SU-DHL-6 (cell line): Measurements from ENCODE around the gene KLRD1.

Experiments used
- EZH2phosphoT487 ChIP-seq: fragments of 200-600 bp; sonication (generic), shearing (Covaris generic); conservative IDR thresholded peaks from 2 replicates; pipeline ENCODE4 v1.6.1; 2018; ENCODE audit warnings: mild to moderate bottlenecking, antibody characterized with exemption, low read length, moderate library complexity, mixed read lengths
- TF ChIP-seq, protein P1 (sequence below): fragments of 200-600 bp; sonication (generic); IDR thresholded peaks from one replicate; pipeline ENCODE4 v1.5.1; 2017; ENCODE audit warnings: antibody characterized with exemption, mild to moderate bottlenecking, low read length, moderate library complexity; ENCODE audit not compliant: insufficient read depth, poor library complexity, severe bottlenecking

DNA sequence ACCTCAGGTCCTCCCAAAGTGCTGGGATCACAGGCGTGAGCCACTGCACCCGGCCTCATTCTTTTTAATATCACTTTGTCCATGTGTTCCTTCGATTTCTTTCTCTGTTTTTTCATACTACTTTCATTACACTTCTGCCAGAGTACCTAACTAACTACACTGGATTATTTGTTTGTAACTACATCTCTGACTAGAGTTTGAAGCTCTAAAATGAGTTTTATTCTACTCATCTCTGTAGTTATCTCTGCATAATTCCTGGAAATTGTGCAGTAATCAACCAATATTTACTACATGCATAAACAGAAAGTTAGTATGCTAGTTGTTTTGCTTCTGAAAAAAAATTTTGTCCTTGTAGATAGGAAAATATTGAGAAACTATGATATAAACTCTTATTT lies 67.0 kb downstream of the KLRD1 start:
- TF ChIP-seq, protein P1, sequence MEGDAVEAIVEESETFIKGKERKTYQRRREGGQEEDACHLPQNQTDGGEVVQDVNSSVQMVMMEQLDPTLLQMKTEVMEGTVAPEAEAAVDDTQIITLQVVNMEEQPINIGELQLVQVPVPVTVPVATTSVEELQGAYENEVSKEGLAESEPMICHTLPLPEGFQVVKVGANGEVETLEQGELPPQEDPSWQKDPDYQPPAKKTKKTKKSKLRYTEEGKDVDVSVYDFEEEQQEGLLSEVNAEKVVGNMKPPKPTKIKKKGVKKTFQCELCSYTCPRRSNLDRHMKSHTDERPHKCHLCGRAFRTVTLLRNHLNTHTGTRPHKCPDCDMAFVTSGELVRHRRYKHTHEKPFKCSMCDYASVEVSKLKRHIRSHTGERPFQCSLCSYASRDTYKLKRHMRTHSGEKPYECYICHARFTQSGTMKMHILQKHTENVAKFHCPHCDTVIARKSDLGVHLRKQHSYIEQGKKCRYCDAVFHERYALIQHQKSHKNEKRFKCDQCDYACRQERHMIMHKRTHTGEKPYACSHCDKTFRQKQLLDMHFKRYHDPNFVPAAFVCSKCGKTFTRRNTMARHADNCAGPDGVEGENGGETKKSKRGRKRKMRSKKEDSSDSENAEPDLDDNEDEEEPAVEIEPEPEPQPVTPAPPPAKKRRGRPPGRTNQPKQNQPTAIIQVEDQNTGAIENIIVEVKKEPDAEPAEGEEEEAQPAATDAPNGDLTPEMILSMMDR = no peak
- no peak for TF ChIP-seq EZH2phosphoT487
